ENCODE data around the gene PLA2G6. TPM values are rescaled to one million over a fixed set of nuclear protein-coding genes. Genes with fewer than 3 reads are reported as not detected.
A peak's percentile ranks its signal among the peaks of the same experiment; 100 is the strongest.

The PLA2G6 gene
- total and polyA plus RNA-seq, 9 of the 15 experiments (the other 6 are each of a cell fraction or from before 2014, with no cell fraction given), result 0.11 to 12.2 (median 9.7) TPM

GRCh38 chr22:38125751-38126201 lies 55.9 kb downstream of the PLA2G6 start:
- H3K4me3 ChIP-seq, result no peak overlapping the region
- no peaks in the 10 kb centered on the region for H3K79me2 ChIP-seq (ENCODE audit: control insufficient read depth, insufficient read depth, low read length)
- H3K4me1 ChIP-seq (replicated peaks in 1 of 2; ENCODE audit: control insufficient read depth in 2 of 2, insufficient read depth in 2 of 2, low read length in 2 of 2), result peaks cover 18 to 44% of the 10 kb centered on the region in 2 experiments
- no peak for DNase-seq (ENCODE audit: extremely low read depth in 1 of 4, low spot score in 3 of 4)
- H3K9ac ChIP-seq (ENCODE audit: insufficient read depth in 1 of 2, low read depth in 2 of 2, low read length in 2 of 2), result peak overlapping the region in 1 of 2 experiments; percentile 74; a peak in 2 of 4 replicates
- TF ChIP-seq ZNF175 (CRISPR knock-in tag; IDR thresholded peaks at IDR 0.05; ENCODE audit: low read depth) (no peak), ZNF644 (tag; IDR thresholded peaks at IDR 0.05; ENCODE audit: low read depth) (no peak), L3MBTL2 (IDR thresholded peaks at IDR 0.05) (no peak), KAT8 (IDR thresholded peaks at IDR 0.05; ENCODE audit: low read depth) (no peak), POLR2B (IDR thresholded peaks at IDR 0.05; ENCODE audit: low read depth, partially characterized antibody) (no peak), MCM7 (IDR thresholded peaks at IDR 0.05) (no peak), CXXC5 (CRISPR knock-in tag; IDR thresholded peaks at IDR 0.05) (no peak), ZNF668 (CRISPR knock-in tag; IDR thresholded peaks at IDR 0.05) (no peak)
- intact Hi-C loops (cut with micrococcal nuclease), result no loop called here
- no peak for FAIRE-seq
- 75% methylated on average over 7 of the region's 11 CpGs for WGBS (ENCODE audit: insufficient coverage, low coverage, missing lambda C conversion rate)
- POLR2A ChIA-PET, result interaction anchor here (0.6 kb wide), 1 partner anchor 11 kb away, joined by 4 read pairs; no protein-coding TSS in a partner anchor
- in situ Hi-C loops (cut with MboI), result no loop called here
- CTCF ChIA-PET (ENCODE audit: low intra/inter-chr PET ratio), result no interaction called here
- no peaks in the 10 kb centered on the region for H3K9me3 ChIP-seq (replicated peaks; ENCODE audit: control insufficient read depth, insufficient read depth, low read depth, low read length)
- no peak for ATAC-seq
- no peaks in the 10 kb centered on the region for H3K36me3 ChIP-seq (ENCODE audit: control insufficient read depth, insufficient read depth, low read length)
- H3K27me3 ChIP-seq (ENCODE audit: control insufficient read depth in 2 of 2, insufficient read depth in 2 of 2, low read length in 2 of 2), result no peaks in the 10 kb centered on the region
- H3K9me1 ChIP-seq (ENCODE audit: control insufficient read depth, insufficient read depth, low read length), result peaks cover 3% of the 10 kb centered on the region
- H4K20me1 ChIP-seq (replicated peaks; ENCODE audit: control insufficient read depth, insufficient read depth, low read length), result no peaks in the 10 kb centered on the region
- H3K27ac ChIP-seq (ENCODE audit: extremely low read depth, low read depth, low read length), result no peak overlapping the region
- no TSS peak for BruUV-seq (replicated peaks)
- H3K4me2 ChIP-seq (ENCODE audit: insufficient read depth, low read length), result no peak overlapping the region
- no peak overlapping the region for H2AFZ ChIP-seq (ENCODE audit: low read depth, low read length)

Measured in K562 (cell line).